IMR-90 (cell line): ENCODE measurements around the gene BCL2. TPM values are rescaled to one million over a fixed set of nuclear protein-coding genes. Genes with fewer than 3 reads are reported as not detected.

Source experiments
- ATAC-seq: fragments of 200-7000 bp; cut with Tn5 transposase; 2 replicates; pipeline ENCODE4 v1.9.1; 2020; ENCODE audit warnings: low read depth, mild to moderate bottlenecking, moderate library complexity
- BruUV-seq: library from RNA; stranded (reverse); fragments of 400-500 nt; replicated peaks from 2 replicates; lab custom pipeline; 2021; lab: Mats Ljungman, UMichigan
- CTCF ChIA-PET: fragments of 300-600 bp; formaldehyde crosslinking; extraction: SDS; loops from one replicate; lab custom pipeline; 2021; ENCODE audit warnings: antibody characterized with exemption; lab: Yijun Ruan, JAX
- POLR2A ChIA-PET: fragments of 300-600 bp; sonication (Branson Sonifier 250); formaldehyde crosslinking; loops from one replicate; lab custom pipeline; 2022; ENCODE audit warnings: antibody characterized with exemption; ENCODE audit not compliant: unreplicated experiment; lab: Charles Lee
- DNase-seq: peaks from one replicate; pipeline ENCODE4 v3.0.0; 2013
- H2AFZ ChIP-seq: replicated peaks from 2 replicates; pipeline ENCODE3; 2013; ENCODE audit warnings: low read length, mild to moderate bottlenecking; ENCODE audit not compliant: poor library complexity
- H2AK5ac ChIP-seq: 2 replicates; pipeline ENCODE4 v1.6.1; 2013; ENCODE audit warnings: low read depth, low read length, inconsistent platforms
- H2AK9ac ChIP-seq: replicated peaks from 2 replicates; pipeline ENCODE3; 2013; ENCODE audit warnings: mild to moderate bottlenecking, low read depth, low read length, moderate library complexity; ENCODE audit not compliant: poor library complexity
- H2BK120ac ChIP-seq: 2 replicates; pipeline ENCODE4 v1.6.1; 2013; ENCODE audit warnings: low read depth, low read length, inconsistent platforms
- H2BK15ac ChIP-seq: 3 replicates; pipeline ENCODE4 v1.6.1; 2013; ENCODE audit warnings: low read depth, low read length, inconsistent platforms
- H2BK20ac ChIP-seq: 2 replicates; pipeline ENCODE4 v1.6.1; 2013; ENCODE audit warnings: low read depth, mild to moderate bottlenecking, inconsistent platforms, low read length, moderate library complexity
- H2BK5ac ChIP-seq: 2 replicates; pipeline ENCODE4 v1.6.1; 2013; ENCODE audit warnings: mild to moderate bottlenecking, low read depth, low read length, inconsistent platforms; ENCODE audit not compliant: poor library complexity, severe bottlenecking
- H3K14ac ChIP-seq: replicated peaks from 2 replicates; pipeline ENCODE4 v1.6.1; 2013; ENCODE audit warnings: low read depth, low read length, inconsistent platforms
- H3K18ac ChIP-seq: 2 replicates; pipeline ENCODE4 v1.6.1; 2013; ENCODE audit warnings: low read depth, low read length, control low read depth
- H3K23ac ChIP-seq: 2 replicates; pipeline ENCODE4 v1.6.1; 2013; ENCODE audit warnings: low read depth, low read length, inconsistent platforms
- H3K27ac ChIP-seq: 2 replicates; pipeline ENCODE4 v1.5.1; 2013; ENCODE audit warnings: mild to moderate bottlenecking, control low read depth, low read length; ENCODE audit not compliant: insufficient read depth
- H3K27me3 ChIP-seq: 2 replicates; pipeline ENCODE4 v1.6.1; 2013; ENCODE audit warnings: low read length; ENCODE audit not compliant: control insufficient read depth, insufficient read depth
- H3K36me3 ChIP-seq: 2 replicates; pipeline ENCODE4 v1.6.1; 2013; ENCODE audit warnings: low read length, mixed read lengths; ENCODE audit not compliant: control insufficient read depth, insufficient read depth
- H3K4ac ChIP-seq: 2 replicates; pipeline ENCODE4 v1.6.1; 2013; ENCODE audit warnings: low read depth, low read length, inconsistent platforms
- H3K4me1 ChIP-seq: 2 replicates; pipeline ENCODE4 v1.6.1; 2013; ENCODE audit warnings: low read length, mixed read lengths; ENCODE audit not compliant: control insufficient read depth, insufficient read depth
- H3K4me2 ChIP-seq: 2 replicates; pipeline ENCODE4 v1.6.1; 2013; ENCODE audit warnings: low read depth, mild to moderate bottlenecking, control low read depth, low read length, moderate library complexity
- H3K4me3 ChIP-seq: 2 replicates; pipeline ENCODE4 v1.5.1; 2013; ENCODE audit warnings: low read depth, mild to moderate bottlenecking, control low read depth, low read length, moderate library complexity; ENCODE audit not compliant: insufficient read depth
- H3K56ac ChIP-seq: 2 replicates; pipeline ENCODE4 v1.6.1; 2013; ENCODE audit warnings: low read length, inconsistent platforms; ENCODE audit not compliant: insufficient read depth; ENCODE audit errors: extremely low read depth
- H3K79me1 ChIP-seq, 2 experiments: 2 replicates each; pipeline ENCODE4 v1.6.1; 2013; ENCODE audit warnings: low read length in 2 of 2, inconsistent platforms in 1 of 2, low read depth in 1 of 2
- H3K9ac ChIP-seq: 2 replicates; pipeline ENCODE4 v1.6.1; 2013; ENCODE audit warnings: low read depth, low read length, control low read depth
- H3K9me1 ChIP-seq: 2 replicates; pipeline ENCODE4 v1.6.1; 2013; ENCODE audit warnings: low read length, inconsistent platforms; ENCODE audit not compliant: insufficient read depth
- H3K9me3 ChIP-seq: 2 replicates; pipeline ENCODE4 v1.6.1; 2013; ENCODE audit warnings: low read length; ENCODE audit not compliant: control insufficient read depth, insufficient read depth
- H4K20me1 ChIP-seq: 2 replicates; pipeline ENCODE4 v1.6.1; 2013; ENCODE audit warnings: low read length, inconsistent platforms; ENCODE audit not compliant: insufficient read depth
- H4K5ac ChIP-seq: 2 replicates; pipeline ENCODE4 v1.6.1; 2013; ENCODE audit warnings: mild to moderate bottlenecking, low read depth, low read length, control low read depth
- H4K8ac ChIP-seq, 2 experiments: 2 replicates each; pipeline ENCODE4 v1.6.1; 2013; ENCODE audit warnings: low read depth in 2 of 2, low read length in 2 of 2, control low read depth in 1 of 2, inconsistent platforms in 1 of 2
- H4K91ac ChIP-seq: 2 replicates; pipeline ENCODE4 v1.6.1; 2013; ENCODE audit warnings: low read depth, low read length, inconsistent platforms; ENCODE audit not compliant: insufficient read depth
- CEBPB ChIP-seq: IDR thresholded peaks from 2 replicates; pipeline ENCODE4 v1.6.1; 2012; ENCODE audit warnings: low read depth, low read length, improper control_type of control experiment
- FOS ChIP-seq: fragments of 150-350 bp; IDR thresholded peaks from 2 replicates; pipeline ENCODE4 v1.6.1; 2016; ENCODE audit warnings: low read depth, low read length
- RFX5 ChIP-seq: IDR thresholded peaks from 2 replicates; pipeline ENCODE4 v1.8.0; 2012; ENCODE audit warnings: low read depth, mild to moderate bottlenecking, low read length, moderate library complexity
- WGBS, 2 experiments: methylation state at CpG; one replicate each; pipeline versions ENCODE4 v1.1.5 to v1.1.7; 2013; ENCODE audit warnings: missing lambda C conversion rate in 2 of 2; ENCODE audit not compliant: insufficient read length in 1 of 2; ENCODE audit errors: extremely low coverage in 2 of 2; 5-methylcytosine and 5-hydroxymethylcytosine counted together
- dilution Hi-C: fragments of 300-500 bp; cut with HindIII; formaldehyde crosslinking; loops from one replicate; pipeline ENCODE4 v1.14.3; 2018; ENCODE audit warnings: low sequenced_read_pairs; ENCODE audit not compliant: unreplicated experiment
- in situ Hi-C: fragments of 300-500 bp; cut with MboI; formaldehyde crosslinking; loops from 3 replicates; pipeline ENCODE4 v1.14.3; 2019; ENCODE audit warnings: low sequenced_read_pairs, inconsistent platforms, mixed read lengths
- intact Hi-C: fragments of 100-400 bp; cut with micrococcal nuclease; formaldehyde crosslinking; loops from 2 replicates; pipeline ENCODE4 v1.10.0; 2022
- polyA plus RNA-seq, 3 experiments: library from polyadenylated mRNA; depleted of rRNA; stranded (reverse); fragments of >200 nt; gene quantifications; 2 replicates each; pipeline ENCODE4 v1.2.3, GENCODE V29; 2012; ENCODE audit warnings: low replicate concordance in 1 of 3
- total RNA-seq: library from RNA; depleted of rRNA; stranded (reverse); fragments of >200 nt; gene quantifications from 2 replicates; pipeline ENCODE4 v1.2.3, GENCODE V29; 2012

BCL2 gene
- total and polyA plus RNA-seq, 2 of the 4 experiments (the other 2 are of a cell fraction): 0.24 to 0.54 TPM

DNA sequence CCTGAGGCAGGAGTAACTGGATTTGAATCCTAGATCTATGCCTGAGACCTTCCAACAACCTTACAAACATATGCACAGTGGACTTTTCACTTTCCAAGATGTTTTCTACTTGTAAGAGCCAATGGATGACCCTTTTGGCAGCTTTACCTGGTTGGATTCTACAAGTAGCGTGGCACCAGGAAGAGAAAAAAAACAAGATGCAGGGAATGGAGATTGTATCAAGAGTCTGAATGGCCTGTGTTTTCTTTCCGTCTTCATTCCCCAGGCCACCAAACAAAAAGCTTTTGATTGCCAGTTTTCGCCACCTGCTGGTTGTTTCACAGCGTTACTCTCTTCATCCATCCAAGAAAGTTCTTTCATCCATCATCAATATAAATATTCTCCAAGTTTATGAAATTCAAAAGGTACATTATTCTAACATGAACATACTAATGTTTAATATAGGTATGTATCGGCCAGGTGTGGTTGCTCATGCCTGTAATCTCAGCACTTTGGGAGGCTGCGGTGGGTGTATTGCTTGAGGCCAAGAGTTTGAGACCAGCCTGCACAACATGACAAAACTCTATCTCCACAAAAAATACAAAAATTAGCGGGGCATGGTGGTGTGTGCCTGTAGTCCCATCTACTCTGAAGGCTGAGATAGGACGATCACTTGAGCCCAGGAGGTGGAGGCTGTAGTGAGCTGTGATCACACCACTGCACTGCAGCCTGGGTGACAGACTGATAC, 3.5 kb upstream of the BCL2 start (continued):
- TF ChIP-seq RFX5 (no peak), FOS (no peak)

DNA sequence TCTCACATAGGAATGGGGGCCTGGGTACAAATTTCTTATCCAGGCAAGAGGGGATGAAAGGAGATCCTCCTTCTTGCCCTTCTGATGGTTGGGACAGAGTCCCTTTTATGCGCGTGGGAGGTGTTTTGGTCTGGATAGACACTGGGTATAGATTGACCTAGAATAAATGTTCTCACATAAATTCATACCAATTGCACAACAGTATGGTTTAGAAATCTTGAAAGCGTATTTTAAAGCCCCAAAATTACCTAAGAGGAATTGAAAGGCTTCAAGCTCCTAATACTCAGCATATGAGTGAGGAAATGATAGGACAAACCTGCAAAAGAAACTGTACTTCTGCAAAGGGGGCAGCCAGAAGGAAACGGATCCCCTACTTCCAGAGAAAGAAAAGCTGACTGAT, 2.6 kb upstream of the BCL2 start:
- Histone ChIP-seq H3K27ac (no peak overlapping the region), H3K23ac (no peak overlapping the region), H4K5ac (no peak overlapping the region), H2BK20ac (no peak overlapping the region), H3K14ac (no peak overlapping the region), H3K9me1 (no peaks in the 10 kb centered on the region), H2BK5ac (no peak overlapping the region), H3K4me3 (no peak overlapping the region), H3K18ac (no peak overlapping the region), H3K4ac (no peak overlapping the region), H3K9ac (no peak overlapping the region), H2AFZ (no peak overlapping the region), H3K56ac (no peak overlapping the region), H2AK9ac (no peak overlapping the region), H3K27me3 (peaks cover 17% of the 10 kb centered on the region), H2AK5ac (no peak overlapping the region), H3K9me3 (no peaks in the 10 kb centered on the region), H3K4me1 (peaks cover 10% of the 10 kb centered on the region), H3K36me3 (no peaks in the 10 kb centered on the region), H3K79me1 (peaks cover 0 to 4% of the 10 kb centered on the region in 2 experiments; a peak in 1 of 4 replicates), H3K4me2 (no peak overlapping the region), H2BK120ac (no peak overlapping the region), H4K20me1 (no peaks in the 10 kb centered on the region), H4K8ac (no peak overlapping the region), H2BK15ac (no peak overlapping the region), H4K91ac (no peak overlapping the region)
- no TSS peak for BruUV-seq
- POLR2A ChIA-PET: no interaction called here
- ATAC-seq (no peak), DNase-seq (no peak)
- dilution Hi-C loops (no loop called here), in situ Hi-C loops (loop anchor here (5.0 kb wide), 1 partner anchor 305 kb away; no protein-coding TSS in a partner anchor), intact Hi-C loops (loop anchor here (2.0 to 10.0 kb wide), 4 partner anchors 70 to 797 kb away; partner anchors contain the start of gene ZCCHC2)
- CTCF ChIA-PET: interaction anchor here (0.6 to 2.9 kb wide), 3 partner anchors 10 to 190 kb away, joined by 3 to 20 read pairs (median 3); no protein-coding TSS in a partner anchor
- TF ChIP-seq CEBPB (peak; percentile 46; the same call in 1 of the 2 replicates), RFX5 (no peak)
- no CpG with 5 or more reads among the region's 4 CpGs for WGBS, 2 experiments
